Endothelial cell of umbilical vein (primary cell): Measurements from ENCODE around the gene SMIM10L2A. TPM values are rescaled to one million over a fixed set of nuclear protein-coding genes. Genes with fewer than 3 reads are reported as not detected.

Source experiments
- BruUV-seq: library from RNA; stranded (reverse); fragments of 400-500 nt; replicated peaks from 2 replicates; lab custom pipeline; 2021; lab: Mats Ljungman, UMichigan
- CTCF ChIA-PET: fragments of 300-600, 350-600 bp; sonication (Branson Sonifier 250); formaldehyde crosslinking; loops from one replicate; lab custom pipeline; 2021; ENCODE audit warnings: antibody characterized with exemption, inconsistent platforms; lab: Charles Lee
- POLR2A ChIA-PET: fragments of 300-600, 350-600 bp; sonication (Branson Sonifier 250); formaldehyde crosslinking; loops from one replicate; lab custom pipeline; 2021; ENCODE audit warnings: antibody characterized with exemption, inconsistent platforms; lab: Charles Lee
- DNase-seq: peaks from one replicate; pipeline ENCODE4 v3.0.0-alpha.2; 2011; ENCODE audit warnings: low read depth, low spot score
- FAIRE-seq: peaks from 2 replicates; lab custom pipeline; 2011; peaks lifted over from hg19 to GRCh38; lab: Jason Lieb, UNC
- H2AFZ ChIP-seq: 2 replicates; pipeline ENCODE4 v1.6.0; 2012; ENCODE audit warnings: low read depth, low read length, control low read depth, inconsistent platforms
- H3K27ac ChIP-seq: 2 replicates; pipeline ENCODE4 v1.5.1; 2011; ENCODE audit warnings: low read depth, mild to moderate bottlenecking, control low read depth, low read length, moderate library complexity; ENCODE audit not compliant: insufficient read depth
- H3K27me3 ChIP-seq, 2 experiments: 2 replicates each; pipeline versions ENCODE4 v1.6.0 to v1.6.1; 2011; ENCODE audit warnings: low read length in 2 of 2, mixed read lengths in 1 of 2; ENCODE audit not compliant: control insufficient read depth in 2 of 2, insufficient read depth in 2 of 2
- H3K36me3 ChIP-seq, 2 experiments: 2 replicates in 1 of 2; 3 replicates in 1 of 2; pipeline ENCODE4 v1.5.1; 2011; ENCODE audit warnings: low read length in 2 of 2, mild to moderate bottlenecking in 1 of 2, moderate library complexity in 1 of 2; ENCODE audit not compliant: control insufficient read depth in 2 of 2, insufficient read depth in 2 of 2; ENCODE audit errors: extremely low read depth in 1 of 2
- H3K4me1 ChIP-seq: 3 replicates; pipeline ENCODE4 v1.5.1; 2011; ENCODE audit warnings: mild to moderate bottlenecking, low read length; ENCODE audit not compliant: control insufficient read depth, insufficient read depth; ENCODE audit errors: extremely low read depth
- H3K4me2 ChIP-seq: 2 replicates; pipeline ENCODE4 v1.6.1; 2011; ENCODE audit warnings: low read length, control low read depth, mixed read lengths; ENCODE audit not compliant: insufficient read depth
- H3K4me3 ChIP-seq, 3 experiments: fragments of 200-600 bp in 1 of 3; sonication (generic), shearing (Covaris generic) in 1 of 3; replicated peaks in 1 of 3; 2 replicates each; pipeline ENCODE4 v1.5.1; 2011 to 2016; ENCODE audit warnings: control low read depth in 3 of 3, low read length in 3 of 3, mild to moderate bottlenecking in 2 of 3, inconsistent platforms in 1 of 3, low read depth in 1 of 3, moderate library complexity in 1 of 3; ENCODE audit not compliant: insufficient read depth in 1 of 3
- H3K79me2 ChIP-seq: 2 replicates; pipeline ENCODE4 v1.6.0; 2012; ENCODE audit warnings: low read length, inconsistent platforms; ENCODE audit not compliant: control insufficient read depth, insufficient read depth
- H3K9ac ChIP-seq: replicated peaks from 2 replicates; pipeline ENCODE3; 2011; ENCODE audit warnings: low read length, control low read depth; ENCODE audit not compliant: insufficient read depth; ENCODE audit errors: extremely low read depth
- H3K9me1 ChIP-seq: replicated peaks from 3 replicates; pipeline ENCODE4 v1.6.0; 2011; ENCODE audit warnings: mild to moderate bottlenecking, low read length; ENCODE audit not compliant: control insufficient read depth, insufficient read depth; ENCODE audit errors: extremely low read depth
- H3K9me3 ChIP-seq: replicated peaks from 2 replicates; pipeline ENCODE4 v1.5.1; 2012; ENCODE audit warnings: low read length, inconsistent platforms; ENCODE audit not compliant: control insufficient read depth, insufficient read depth
- H4K20me1 ChIP-seq: replicated peaks from 2 replicates; pipeline ENCODE3; 2011; ENCODE audit warnings: mild to moderate bottlenecking, low read length; ENCODE audit not compliant: control insufficient read depth, insufficient read depth; ENCODE audit errors: extremely low read depth
- EZH2 ChIP-seq: IDR thresholded peaks from 2 replicates; pipeline ENCODE4 v1.6.1; 2012; ENCODE audit warnings: borderline replicate concordance, low read depth, mild to moderate bottlenecking, moderate library complexity, low read length, inconsistent platforms; ENCODE audit not compliant: severe bottlenecking
- FOS ChIP-seq: IDR thresholded peaks from 2 replicates; pipeline ENCODE4 v1.6.1; 2011; ENCODE audit warnings: mild to moderate bottlenecking, low read length, moderate library complexity, borderline replicate concordance; ENCODE audit not compliant: insufficient read depth
- GATA2 ChIP-seq: IDR thresholded peaks from 2 replicates; pipeline ENCODE4 v1.7.0; 2011; ENCODE audit warnings: low read depth, mild to moderate bottlenecking, moderate library complexity, mixed read lengths, low read length; ENCODE audit not compliant: insufficient read length, insufficient read depth
- JUN ChIP-seq: IDR thresholded peaks from 2 replicates; pipeline ENCODE4 v1.6.1; 2011; ENCODE audit warnings: borderline replicate concordance, low read depth; ENCODE audit not compliant: insufficient read length, insufficient read depth
- MYC ChIP-seq: IDR thresholded peaks from one replicate; pipeline ENCODE4 v1.6.1; 2011; ENCODE audit warnings: mild to moderate bottlenecking, low read depth, low read length
- POLR2A ChIP-seq: IDR thresholded peaks from 2 replicates; pipeline ENCODE4 v1.6.1; 2012; ENCODE audit warnings: low read depth, mild to moderate bottlenecking, control low read depth, low read length
- POLR2AphosphoS5 ChIP-seq: IDR thresholded peaks from 2 replicates; pipeline ENCODE4 v1.6.1; 2012; ENCODE audit warnings: low read depth, mild to moderate bottlenecking, control low read depth, low read length, moderate library complexity; ENCODE audit not compliant: insufficient read depth
- dilution Hi-C: fragments of 300-500 bp; cut with MboI; formaldehyde crosslinking; loops from one replicate; pipeline ENCODE4 v1.15.0; 2019; ENCODE audit warnings: low sequenced_read_pairs; ENCODE audit not compliant: extremely low pct_ligation_motif_present
- intact Hi-C: fragments of 100-400 bp; cut with micrococcal nuclease; formaldehyde crosslinking; loops from one replicate; pipeline ENCODE4 v1.10.0; 2022
- polyA plus RNA-seq, 4 experiments: library from polyadenylated mRNA; depleted of rRNA in 3 of 4; stranded (reverse) in 3 of 4; unstranded in 1 of 4; fragments of >200 nt; gene quantifications; 2 replicates each; pipeline versions ENCODE4 v1.2.1 to v1.2.3, GENCODE V29; 2011 to 2012; ENCODE audit warnings: missing spikeins in 1 of 4
- total RNA-seq: library from RNA; stranded (reverse); gene quantifications from 2 replicates; pipeline ENCODE4 v1.2.3, GENCODE V29; 2021
- TF ChIP-seq, protein P1 (sequence below), 2 donors: IDR thresholded peaks; 1 replicate in 1 of 2; 2 replicates in 1 of 2; pipeline ENCODE4 v1.5.1; 2011; ENCODE audit warnings: low read length in 2 of 2, mild to moderate bottlenecking in 2 of 2, moderate library complexity in 2 of 2, control low read depth in 1 of 2, inconsistent platforms in 1 of 2, low read depth in 1 of 2; ENCODE audit not compliant: insufficient read depth in 1 of 2; ENCODE audit errors: extremely low read depth in 1 of 2
- TF ChIP-seq, protein P2 (sequence below): IDR thresholded peaks from 2 replicates; pipeline ENCODE4 v1.6.1; 2011; ENCODE audit not compliant: insufficient read depth, insufficient read length

Gene SMIM10L2A
- total and polyA plus RNA-seq, 2 donors (not counting 3 experiments of a cell fraction or from before 2014, with no cell fraction given) = 0.10 to 0.24 TPM

DNA sequence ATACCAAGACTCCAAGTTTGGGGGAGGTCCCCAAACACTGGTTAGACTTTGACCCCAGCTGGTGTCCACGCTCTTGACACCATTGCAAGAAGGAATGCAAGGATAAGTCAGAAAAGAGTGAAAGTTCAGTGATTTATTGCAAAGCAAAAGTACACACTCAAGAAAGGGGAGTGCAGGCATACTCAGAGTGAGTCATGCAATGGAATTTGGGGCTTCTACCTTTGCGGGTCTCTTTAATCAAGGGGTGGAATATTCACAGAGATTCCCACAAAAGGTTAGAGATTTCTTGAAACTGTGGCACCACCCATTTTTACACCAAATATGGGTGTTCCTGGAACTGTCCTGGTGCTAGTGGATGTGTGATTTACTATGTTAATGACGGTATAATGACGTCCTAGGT is 5.2 kb upstream of the SMIM10L2A start:
- Histone ChIP-seq H3K79me2 (no peaks in the 10 kb centered on the region), H3K27ac (no peak overlapping the region), H3K4me3 (no peak overlapping the region), H3K9ac (no peak overlapping the region), H3K4me1 (no peaks in the 10 kb centered on the region), H2AFZ (no peak overlapping the region), H3K4me2 (no peak overlapping the region), H4K20me1 (no peaks in the 10 kb centered on the region), H3K9me1 (no peaks in the 10 kb centered on the region), H3K9me3 (no peaks in the 10 kb centered on the region), H3K27me3 (no peaks in the 10 kb centered on the region), H3K36me3 (no peaks in the 10 kb centered on the region)
- FAIRE-seq (no peak), DNase-seq (no peak)
- intact Hi-C loops = no loop called here
- ChIA-PET POLR2A (no interaction called here), CTCF (no interaction called here)
- BruUV-seq = no TSS peak
- dilution Hi-C loops = no loop called here
- no peak for TF ChIP-seq POLR2AphosphoS5

DNA sequence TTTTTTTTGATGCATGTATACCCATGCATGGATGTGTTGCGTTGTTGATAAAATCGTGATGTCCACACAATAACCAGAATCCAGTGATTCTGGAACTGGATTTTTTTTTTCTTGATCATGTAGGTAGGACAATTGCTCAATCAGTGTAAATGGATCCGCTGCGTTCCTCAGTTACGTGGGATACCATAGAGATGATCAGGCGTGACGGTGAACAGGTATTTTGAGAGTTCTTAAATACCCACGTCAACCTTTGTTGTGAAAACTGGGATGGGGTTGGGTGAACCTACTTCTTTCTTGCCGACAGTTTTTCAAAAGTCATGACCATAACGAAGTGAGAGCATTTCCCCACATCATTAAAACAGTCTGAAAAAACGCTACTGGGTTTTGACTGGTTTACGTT is 913 bp upstream of the SMIM10L2A start:
- no TSS peak for BruUV-seq
- Histone ChIP-seq H3K79me2 (no peaks in the 10 kb centered on the region), H4K20me1 (no peaks in the 10 kb centered on the region), H3K27me3 (peaks cover 0 to 2% of the 10 kb centered on the region in 2 experiments), H3K4me2 (no peak overlapping the region), H3K27ac (no peak overlapping the region), H3K4me1 (no peaks in the 10 kb centered on the region), H3K36me3 (no peaks in the 10 kb centered on the region), H3K9me3 (no peaks in the 10 kb centered on the region), H3K9ac (no peak overlapping the region), H3K4me3 (no peak overlapping the region), H2AFZ (no peak overlapping the region), H3K9me1 (no peaks in the 10 kb centered on the region)
- DNase-seq (no peak), FAIRE-seq (no peak)
- ChIA-PET POLR2A (no interaction called here), CTCF (no interaction called here)
- TF ChIP-seq POLR2A (no peak), FOS (no peak), GATA2 (no peak), JUN (no peak), MYC (no peak), EZH2 (no peak), POLR2AphosphoS5 (no peak)
- TF ChIP-seq, protein P1, sequence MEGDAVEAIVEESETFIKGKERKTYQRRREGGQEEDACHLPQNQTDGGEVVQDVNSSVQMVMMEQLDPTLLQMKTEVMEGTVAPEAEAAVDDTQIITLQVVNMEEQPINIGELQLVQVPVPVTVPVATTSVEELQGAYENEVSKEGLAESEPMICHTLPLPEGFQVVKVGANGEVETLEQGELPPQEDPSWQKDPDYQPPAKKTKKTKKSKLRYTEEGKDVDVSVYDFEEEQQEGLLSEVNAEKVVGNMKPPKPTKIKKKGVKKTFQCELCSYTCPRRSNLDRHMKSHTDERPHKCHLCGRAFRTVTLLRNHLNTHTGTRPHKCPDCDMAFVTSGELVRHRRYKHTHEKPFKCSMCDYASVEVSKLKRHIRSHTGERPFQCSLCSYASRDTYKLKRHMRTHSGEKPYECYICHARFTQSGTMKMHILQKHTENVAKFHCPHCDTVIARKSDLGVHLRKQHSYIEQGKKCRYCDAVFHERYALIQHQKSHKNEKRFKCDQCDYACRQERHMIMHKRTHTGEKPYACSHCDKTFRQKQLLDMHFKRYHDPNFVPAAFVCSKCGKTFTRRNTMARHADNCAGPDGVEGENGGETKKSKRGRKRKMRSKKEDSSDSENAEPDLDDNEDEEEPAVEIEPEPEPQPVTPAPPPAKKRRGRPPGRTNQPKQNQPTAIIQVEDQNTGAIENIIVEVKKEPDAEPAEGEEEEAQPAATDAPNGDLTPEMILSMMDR (IDR thresholded peaks at IDR 0.05; ENCODE audit: extremely low read depth in 1 of 2, insufficient read depth in 1 of 2, low read depth in 1 of 2, low read length in 2 of 2) = no peak
- TF ChIP-seq, protein P2, sequence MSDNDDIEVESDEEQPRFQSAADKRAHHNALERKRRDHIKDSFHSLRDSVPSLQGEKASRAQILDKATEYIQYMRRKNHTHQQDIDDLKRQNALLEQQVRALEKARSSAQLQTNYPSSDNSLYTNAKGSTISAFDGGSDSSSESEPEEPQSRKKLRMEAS = no peak
- intact Hi-C loops (loop anchor here (1.0 to 5.0 kb wide), 3 partner anchors 39 to 100 kb away; partner anchors contain the start of gene INTS6L), dilution Hi-C loops (no loop called here)
